AG10803 (cell line): ENCODE measurements around the gene ANKRD17.

Source experiments
- DNase-seq: peaks from one replicate; pipeline ENCODE4 v3.0.0; 2010; ENCODE audit warnings: low read depth
- H3K4me3 ChIP-seq: 2 replicates; pipeline ENCODE4 v1.5.1; 2011; ENCODE audit warnings: mild to moderate bottlenecking, low read length, control low read depth
- TF ChIP-seq, protein P1 (sequence below): conservative IDR thresholded peaks from 2 replicates; pipeline ENCODE4 v1.5.1; 2011; ENCODE audit warnings: mild to moderate bottlenecking, low read length, control low read depth, inconsistent platforms

Gene ANKRD17

DNA sequence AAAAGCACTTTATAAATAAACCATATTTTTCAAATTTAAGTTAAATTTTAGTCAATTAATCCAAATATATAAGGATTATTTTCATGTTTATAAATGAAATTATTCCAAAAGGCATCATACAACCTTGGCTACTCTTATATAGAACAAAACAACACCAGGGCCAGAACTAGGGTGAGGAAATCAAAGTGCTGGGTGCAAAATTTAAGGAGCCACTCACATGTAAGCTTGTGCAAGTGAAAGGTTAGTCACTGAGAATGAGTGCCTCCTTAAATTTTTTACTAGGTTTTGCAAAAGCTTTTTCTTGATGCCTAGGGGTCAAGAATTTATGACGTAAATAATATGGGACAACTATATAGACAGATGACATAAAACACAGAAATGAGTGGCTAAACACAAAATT, 105.7 kb downstream of the ANKRD17 start:
- TF ChIP-seq, protein P1, sequence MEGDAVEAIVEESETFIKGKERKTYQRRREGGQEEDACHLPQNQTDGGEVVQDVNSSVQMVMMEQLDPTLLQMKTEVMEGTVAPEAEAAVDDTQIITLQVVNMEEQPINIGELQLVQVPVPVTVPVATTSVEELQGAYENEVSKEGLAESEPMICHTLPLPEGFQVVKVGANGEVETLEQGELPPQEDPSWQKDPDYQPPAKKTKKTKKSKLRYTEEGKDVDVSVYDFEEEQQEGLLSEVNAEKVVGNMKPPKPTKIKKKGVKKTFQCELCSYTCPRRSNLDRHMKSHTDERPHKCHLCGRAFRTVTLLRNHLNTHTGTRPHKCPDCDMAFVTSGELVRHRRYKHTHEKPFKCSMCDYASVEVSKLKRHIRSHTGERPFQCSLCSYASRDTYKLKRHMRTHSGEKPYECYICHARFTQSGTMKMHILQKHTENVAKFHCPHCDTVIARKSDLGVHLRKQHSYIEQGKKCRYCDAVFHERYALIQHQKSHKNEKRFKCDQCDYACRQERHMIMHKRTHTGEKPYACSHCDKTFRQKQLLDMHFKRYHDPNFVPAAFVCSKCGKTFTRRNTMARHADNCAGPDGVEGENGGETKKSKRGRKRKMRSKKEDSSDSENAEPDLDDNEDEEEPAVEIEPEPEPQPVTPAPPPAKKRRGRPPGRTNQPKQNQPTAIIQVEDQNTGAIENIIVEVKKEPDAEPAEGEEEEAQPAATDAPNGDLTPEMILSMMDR: no peak
- no peak overlapping the region for H3K4me3 ChIP-seq
- DNase-seq: no peak

DNA sequence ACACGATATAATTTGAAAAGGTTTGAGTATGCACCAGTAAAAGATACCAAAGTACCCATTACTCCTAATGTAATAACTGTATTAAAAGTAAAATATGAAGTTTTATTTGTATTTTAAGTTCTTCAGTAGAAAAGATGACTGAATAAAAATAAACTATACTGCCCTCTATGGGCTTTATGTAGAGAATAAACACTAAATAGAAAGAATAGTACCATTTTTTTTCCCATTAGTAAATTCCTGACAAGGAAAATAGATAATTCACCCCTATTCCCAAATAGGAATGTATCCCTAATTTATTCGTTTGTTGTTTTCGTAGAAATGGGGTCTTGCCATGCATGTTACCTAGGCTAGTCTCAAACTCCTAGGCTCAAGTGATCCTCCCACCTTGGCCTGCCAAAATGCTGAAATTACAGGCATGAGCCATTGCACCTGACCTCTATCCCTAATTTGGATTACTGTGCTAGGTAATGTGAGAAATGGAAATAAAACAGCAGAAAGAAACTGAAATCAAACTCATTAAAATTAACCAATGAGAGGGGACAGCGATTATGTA, 115.5 kb downstream of the ANKRD17 start:
- no peak for DNase-seq
- no peak overlapping the region for H3K4me3 ChIP-seq
- TF ChIP-seq, protein P1: no peak; the same call in 1 of the 2 replicates

DNA sequence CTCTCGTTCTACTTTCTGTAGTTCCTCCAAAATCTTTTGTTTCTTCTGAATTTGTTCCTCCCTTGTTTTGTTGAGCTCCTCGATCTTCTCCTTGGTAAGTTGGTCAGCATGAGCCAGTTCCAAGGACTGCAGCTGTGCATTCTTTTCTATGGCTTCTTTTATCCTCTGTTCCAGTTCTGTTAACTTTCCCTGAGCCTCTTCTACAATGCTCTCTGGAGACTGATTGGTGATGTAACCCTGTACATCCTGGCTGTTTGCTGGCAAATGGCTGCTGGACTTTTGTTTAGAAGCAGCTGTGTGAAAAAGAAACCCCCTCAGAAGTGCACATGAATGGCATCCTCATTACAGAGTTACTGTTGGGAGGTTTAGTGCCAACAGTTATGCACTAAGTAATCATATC, 118.6 kb downstream of the ANKRD17 start:
- H3K4me3 ChIP-seq: no peak overlapping the region
- TF ChIP-seq, protein P1: no peak
- no peak for DNase-seq

DNA sequence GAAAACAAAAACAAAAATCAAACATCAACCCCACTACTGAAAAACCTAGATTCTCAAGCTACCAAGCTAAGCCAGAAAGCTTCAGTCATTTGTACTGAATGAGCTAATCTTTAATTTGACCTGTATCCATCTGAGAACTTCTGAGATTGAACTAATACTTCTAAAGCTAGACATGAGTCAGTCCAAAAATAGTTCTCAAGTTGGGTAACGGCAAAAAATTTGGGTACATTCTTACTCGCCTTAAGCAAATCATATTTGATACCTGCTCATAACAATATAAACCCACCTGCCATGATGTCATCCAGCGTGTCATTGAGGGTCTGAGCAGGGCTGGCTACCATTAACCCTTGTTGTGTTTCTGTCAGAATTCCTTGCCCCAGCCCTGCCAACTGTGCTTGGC, 119.4 kb downstream of the ANKRD17 start:
- TF ChIP-seq, protein P1: no peak
- no peak for DNase-seq
- no peak overlapping the region for H3K4me3 ChIP-seq

DNA sequence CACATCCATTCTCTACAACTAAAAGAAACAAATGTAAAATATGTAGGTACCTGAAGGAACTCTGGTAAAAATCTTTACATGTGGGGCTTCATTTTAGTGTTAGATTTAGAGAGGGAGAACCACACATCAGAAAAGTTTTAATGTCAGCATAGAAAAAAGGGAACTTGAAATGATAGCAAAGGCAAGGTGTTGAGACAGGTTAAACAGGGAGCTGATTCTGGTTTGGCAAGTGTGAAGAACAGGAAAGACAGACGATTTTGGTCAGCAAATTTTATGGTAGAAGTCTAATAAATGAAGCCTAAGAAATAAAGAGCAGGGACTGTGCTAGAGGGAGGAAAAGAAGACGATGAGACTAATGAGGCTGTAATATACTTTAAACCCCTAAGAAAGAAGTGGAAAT, 121.5 kb downstream of the ANKRD17 start:
- TF ChIP-seq, protein P1: no peak
- DNase-seq: no peak

DNA sequence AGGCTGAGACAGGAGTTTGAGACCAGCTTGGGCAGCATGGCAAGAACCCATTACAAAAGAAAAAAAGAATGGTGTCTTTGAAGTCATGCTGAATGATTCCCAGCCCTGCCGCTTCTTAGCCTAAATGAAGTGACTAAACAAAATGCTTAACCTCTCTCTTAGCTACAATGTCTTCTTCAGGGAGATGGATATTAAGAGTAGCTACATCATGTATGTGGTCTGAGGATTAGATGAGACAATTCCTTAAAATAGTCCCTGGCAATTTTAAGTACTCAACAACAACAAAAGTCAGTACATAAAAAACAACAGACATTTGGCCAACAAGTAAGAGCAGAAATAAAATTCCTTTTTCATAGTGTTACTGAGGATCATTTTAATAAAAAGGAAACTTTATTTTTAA, 124.8 kb downstream of the ANKRD17 start:
- TF ChIP-seq, protein P1: no peak
- H3K4me3 ChIP-seq: no peak overlapping the region
- no peak for DNase-seq

More for the DNA sequence above, 121.5 kb downstream of the ANKRD17 start:
- no peak overlapping the region for H3K4me3 ChIP-seq

DNA sequence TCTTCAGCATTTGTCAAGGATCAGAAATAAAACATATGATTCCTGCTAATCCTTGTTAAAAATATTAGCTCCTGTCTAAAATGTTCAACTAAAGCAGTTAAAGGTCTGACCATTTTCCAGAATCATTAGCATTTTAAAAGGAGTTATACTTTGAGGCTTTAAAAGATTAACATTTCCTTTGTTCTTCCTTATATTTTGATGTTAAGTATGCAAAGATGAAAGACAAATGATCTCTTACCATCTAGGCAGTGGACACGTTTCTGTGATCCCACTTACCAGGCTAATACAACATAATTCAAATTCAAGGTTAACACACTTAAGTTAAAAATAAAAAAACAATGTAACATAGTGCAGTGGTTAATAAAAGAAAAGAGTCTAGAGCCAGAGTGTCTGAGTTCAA, 127.3 kb downstream of the ANKRD17 start:
- TF ChIP-seq, protein P1: no peak
- DNase-seq: no peak
- H3K4me3 ChIP-seq: no peak overlapping the region
